Activated gamma-delta T cell treated with anti-CD3 and anti-CD28 coated beads, Interleukin-2, amount 50 U/mL, for 16 hours (primary cell): ENCODE measurements around the gene CPSF7.
"Not testable (repeated sequence)": the region's sequence is repeated elsewhere in the genome, so short reads cannot be mapped to it uniquely, and the experiment has no call there.

Source experiments
- DNase-seq: peaks from one replicate; pipeline ENCODE4 v3.0.0-alpha.2; 2020; ENCODE audit warnings: low read depth

CPSF7 gene

GRCh38 chr11:61429691-61430582 is at the start of gene CPSF7, which contains the start of gene SDHAF2:
CPSF7 (minus strand) TSS chr11:61429975; CDS start chr11:61429235, 740 bp downstream.
SDHAF2 (plus strand) TSS chr11:61430124; CDS start chr11:61430147, 23 bp downstream.
- DNase-seq = peak; percentile 96

DNA sequence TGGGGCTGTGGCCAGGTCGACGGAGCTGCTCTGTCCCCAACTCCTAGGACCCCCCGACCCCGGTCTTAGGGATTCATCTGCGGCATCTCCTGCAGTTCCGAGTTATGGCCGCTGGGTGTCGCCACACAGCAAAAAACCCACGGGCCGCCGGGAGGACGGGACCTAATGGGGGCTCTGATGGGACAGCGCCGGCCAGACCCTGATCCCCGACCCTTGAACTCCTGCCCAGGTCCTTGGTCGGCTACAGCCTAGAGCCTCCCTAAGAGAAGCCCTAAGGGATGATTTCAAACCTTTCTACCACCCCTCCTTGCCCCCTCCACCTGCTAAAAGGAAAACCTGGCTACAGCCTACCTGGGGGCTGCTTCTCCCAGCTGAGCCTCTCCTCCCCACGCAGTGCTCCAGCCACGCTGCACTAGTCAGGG is 48.0 kb upstream of the CPSF7 start:
- peak; percentile 49 for DNase-seq

DNA sequence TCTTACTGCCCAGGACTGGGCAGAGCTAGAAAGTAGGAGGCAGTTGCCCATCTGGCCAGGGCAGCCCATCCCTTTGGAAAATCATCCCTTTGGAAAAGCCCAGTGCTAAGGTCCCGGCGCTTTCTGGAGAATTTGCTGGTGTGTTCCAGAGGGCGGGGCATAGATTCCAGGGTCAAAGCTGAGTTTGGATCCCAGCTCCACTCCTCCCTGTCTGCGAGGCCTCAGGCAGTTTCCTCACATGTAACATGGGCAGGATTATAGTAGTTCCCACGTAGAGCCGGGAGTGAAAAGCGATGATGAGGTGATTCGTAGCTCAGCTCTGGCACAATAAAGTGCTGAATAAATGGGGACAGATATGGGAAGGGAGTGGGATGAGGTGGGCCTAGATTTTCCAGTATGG is 47.4 kb upstream of the CPSF7 start:
- no peak for DNase-seq

DNA sequence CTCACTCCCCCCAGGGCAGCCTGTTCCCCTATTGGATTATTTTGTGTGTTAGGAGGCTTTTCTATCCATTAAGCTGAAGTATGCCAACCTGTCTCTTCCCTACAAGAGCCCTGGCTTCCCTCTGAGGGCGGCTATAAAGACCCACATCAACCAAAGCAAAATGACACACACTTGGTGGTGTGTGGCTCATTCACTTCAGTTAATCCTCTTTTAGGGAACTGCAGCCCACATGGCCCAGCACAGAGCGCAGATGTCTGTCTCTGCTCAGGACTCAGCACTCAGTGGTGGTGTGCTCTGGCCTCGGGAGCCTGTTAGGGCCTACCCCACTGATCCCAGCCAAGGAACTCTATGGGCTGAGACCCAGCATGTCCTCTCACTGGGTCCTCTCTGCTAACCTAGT is 46.6 kb upstream of the CPSF7 start:
- no peak for DNase-seq

- DNase-seq = no peak
Observed at GRCh38 chr11:61475433-61475832, 45.7 kb upstream of the CPSF7 start.

GRCh38 chr11:61474013-61474643 is 44.4 kb upstream of the CPSF7 start:
- DNase-seq = no peak

DNA sequence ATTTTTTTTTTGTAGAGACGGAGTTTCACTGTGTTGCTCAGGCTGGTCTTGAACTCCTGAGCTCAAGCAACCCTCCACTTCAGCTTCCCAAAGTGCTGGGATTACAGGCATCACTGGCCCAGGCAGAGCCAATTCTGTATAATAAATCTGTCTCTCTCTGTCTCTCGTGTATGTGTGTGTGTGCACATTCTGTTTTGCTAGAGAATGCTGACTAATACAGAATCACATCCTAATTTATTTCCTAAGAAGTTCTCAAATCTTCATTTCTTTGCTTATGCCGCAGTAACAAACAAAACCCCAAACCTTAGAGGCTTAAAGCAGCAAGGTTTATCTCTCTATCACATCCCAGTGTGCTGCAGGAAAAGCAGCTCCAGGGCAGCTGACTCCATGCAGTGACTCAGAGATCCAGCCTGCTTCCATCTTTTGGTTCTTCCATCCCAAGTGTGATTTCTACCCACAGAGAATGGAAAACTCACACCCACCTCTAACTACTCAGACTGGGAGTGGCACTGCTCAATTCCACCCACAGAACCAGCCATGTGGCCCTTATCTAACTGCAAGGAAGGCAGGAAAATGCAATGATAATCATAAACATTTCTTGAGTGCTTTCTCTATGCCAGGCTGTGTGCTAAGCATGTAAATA is 43.7 kb upstream of the CPSF7 start:
- no peak for DNase-seq

DNA sequence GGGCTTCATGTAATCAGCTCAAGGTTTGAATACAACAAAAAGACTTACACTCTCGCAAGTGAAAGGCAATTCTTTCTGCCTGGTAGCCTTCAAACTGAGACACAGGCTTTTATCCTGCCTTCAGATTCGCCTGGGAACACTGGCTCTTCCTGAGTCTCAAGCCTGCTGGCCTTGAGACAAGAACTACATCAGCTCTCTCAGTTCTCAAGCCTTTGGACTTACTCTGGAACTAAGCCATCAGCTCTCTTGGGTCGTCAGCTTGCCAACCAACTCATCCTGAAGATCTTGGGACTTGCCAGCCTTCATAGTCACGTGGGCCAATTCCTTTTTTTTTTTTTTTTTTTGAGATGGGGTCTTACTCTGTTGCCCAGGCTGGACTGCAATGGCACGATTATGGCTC is 43.1 kb upstream of the CPSF7 start:
- DNase-seq = no peak

- DNase-seq = no peak
Observed at GRCh38 chr11:61472282-61472681, 42.5 kb upstream of the CPSF7 start.

DNA sequence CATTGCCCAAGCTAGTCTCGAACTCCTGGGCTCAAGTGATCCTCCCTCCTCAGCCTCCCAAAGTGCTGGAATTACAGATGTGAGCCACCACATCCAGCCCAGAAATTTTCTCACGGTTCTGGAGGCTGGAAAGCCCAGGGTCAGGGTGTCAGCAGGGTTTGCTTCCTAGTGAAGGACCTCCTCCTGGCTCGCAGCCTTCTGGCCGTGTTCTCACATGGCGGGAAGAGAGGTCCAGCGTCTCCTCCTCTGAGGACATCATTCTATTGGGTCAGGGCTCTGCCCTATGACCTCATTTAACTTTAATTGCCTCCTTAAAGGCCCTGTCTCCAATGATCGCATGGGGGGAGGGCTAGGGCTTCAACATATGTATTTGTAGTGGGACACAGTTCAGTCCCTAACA is 38.2 kb upstream of the CPSF7 start:
- DNase-seq = no peak

GRCh38 chr11:61467602-61468001 is 37.8 kb upstream of the CPSF7 start:
- not testable (repeated sequence) for DNase-seq

GRCh38 chr11:61460986-61461385 is 31.2 kb upstream of the CPSF7 start:
- no peak for DNase-seq

DNA sequence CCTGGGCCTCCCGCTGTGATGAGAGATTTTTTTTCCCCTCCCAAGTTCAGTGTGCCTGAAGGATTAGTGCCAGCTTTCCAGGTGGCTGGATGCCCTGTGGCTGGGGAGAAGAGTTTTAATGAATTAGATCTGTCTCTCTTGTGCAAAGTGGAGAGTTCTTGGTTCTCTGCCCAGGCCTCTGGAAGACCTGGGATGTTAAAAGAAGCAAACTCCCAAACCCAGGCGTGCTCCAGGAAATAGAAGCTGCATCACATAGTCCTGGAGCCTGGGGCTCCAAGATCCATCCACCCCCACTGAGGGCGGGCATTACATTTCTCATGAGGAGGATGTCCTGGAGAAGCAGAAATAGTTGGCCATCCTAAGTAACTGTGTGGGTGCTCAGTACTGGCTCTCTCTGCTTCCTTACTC is 30.7 kb upstream of the CPSF7 start:
- DNase-seq = no peak

- DNase-seq = no peak
Observed at GRCh38 chr11:61454520-61454919, 24.7 kb upstream of the CPSF7 start.

DNA sequence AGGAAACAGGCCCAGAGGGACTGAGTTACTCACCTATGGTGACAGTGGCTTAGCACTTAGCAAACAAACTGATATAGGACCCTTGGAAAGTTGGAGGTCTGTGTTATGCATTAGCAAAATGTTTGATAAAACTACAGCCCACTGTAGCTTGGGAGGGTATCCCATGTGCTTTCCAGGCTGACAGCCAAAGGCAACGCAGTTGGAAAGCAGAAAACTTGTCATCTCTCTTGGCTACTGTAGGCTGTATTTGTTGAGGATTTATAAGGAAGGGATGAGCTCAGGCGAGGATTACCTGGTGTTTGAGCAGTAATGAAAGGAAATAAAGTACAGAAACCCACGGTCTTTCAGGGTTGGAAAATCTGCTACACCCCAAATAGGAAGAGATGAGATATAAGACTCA is 23.9 kb upstream of the CPSF7 start:
- no peak for DNase-seq

DNA sequence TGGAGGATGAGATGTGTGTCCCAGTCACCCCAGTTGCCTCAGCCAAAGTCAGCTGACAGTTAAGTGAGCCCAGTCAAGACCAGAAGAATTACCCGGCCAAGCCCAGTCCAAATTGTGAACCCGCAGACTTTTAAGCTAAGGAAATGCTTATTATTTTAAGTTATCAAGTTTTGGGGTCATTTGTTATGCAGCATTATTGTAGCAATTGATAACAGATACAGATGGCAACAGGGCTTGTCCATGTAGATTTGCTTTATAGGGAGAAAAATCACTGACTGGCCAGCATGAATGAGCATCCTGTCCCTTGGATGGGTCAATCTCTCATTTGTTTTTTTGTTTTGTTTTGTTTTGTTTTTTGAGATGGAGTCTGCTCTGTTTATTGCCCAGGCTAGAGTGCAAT is 23.1 kb upstream of the CPSF7 start:
- no peak for DNase-seq

DNA sequence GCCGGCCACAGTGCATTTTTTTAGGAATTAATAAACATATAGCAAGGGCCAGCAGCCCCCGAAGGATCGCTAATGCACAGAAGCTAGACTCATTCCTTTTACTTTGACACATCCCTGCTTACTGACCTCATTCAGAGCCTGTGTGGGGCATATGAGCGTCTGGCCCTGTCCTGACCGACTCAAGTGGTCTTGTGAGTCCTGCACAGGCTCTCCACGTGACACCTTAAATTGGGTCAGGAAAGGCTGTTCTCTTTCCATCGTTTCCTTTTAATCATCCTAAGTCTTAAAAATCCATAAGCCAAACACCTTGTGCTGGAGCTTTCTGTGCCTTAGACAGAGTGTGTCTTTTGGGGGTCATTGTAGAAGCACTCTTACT is 18.8 kb upstream of the CPSF7 start:
- DNase-seq = no peak

- no peak for DNase-seq
Observed at GRCh38 chr11:61447601-61448551, 18.1 kb upstream of the CPSF7 start.

DNA sequence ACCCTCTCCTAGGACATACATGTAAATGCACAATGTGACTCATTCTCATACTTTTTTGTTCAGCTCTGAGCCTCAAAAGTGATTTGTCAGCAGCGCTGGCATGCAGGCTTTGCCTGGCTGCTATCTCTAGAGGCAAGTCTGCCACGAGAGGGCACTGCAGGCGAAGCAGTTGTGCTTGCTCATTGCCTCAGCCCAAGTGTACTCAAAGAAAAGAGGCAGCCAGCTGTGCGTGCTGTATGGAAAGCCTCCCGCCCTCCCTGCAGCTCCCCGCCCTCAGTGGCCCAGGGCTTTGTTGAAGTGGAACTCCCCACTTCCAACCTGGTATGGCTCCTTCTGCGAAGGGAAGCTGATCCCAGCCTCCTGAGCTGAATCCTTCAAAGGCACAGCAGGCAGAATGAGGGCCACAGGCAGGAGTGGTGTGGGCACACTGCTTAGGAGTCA is 16.5 kb upstream of the CPSF7 start:
- DNase-seq = peak; percentile 45

DNA sequence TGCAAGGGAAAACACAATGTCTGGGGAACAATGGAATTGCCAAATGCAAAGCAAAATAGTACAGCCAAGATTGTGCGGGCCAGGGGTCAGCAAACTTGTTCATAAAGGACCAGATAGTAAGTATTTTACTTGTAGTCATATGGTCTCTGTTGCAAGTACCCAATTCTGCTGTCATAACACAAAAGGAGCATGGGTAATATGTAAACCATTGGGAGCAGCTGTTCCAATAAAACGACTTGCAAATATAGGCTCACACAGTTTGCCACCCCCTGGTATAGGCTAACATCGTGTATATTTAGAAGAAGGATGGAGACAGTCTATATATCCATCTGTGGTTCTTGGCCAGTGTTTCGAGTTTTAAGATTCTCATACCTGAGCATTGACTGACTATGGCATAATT is 15.7 kb upstream of the CPSF7 start:
- DNase-seq = no peak

- no peak for DNase-seq
Observed at GRCh38 chr11:61442616-61443015, 12.8 kb upstream of the CPSF7 start.

DNA sequence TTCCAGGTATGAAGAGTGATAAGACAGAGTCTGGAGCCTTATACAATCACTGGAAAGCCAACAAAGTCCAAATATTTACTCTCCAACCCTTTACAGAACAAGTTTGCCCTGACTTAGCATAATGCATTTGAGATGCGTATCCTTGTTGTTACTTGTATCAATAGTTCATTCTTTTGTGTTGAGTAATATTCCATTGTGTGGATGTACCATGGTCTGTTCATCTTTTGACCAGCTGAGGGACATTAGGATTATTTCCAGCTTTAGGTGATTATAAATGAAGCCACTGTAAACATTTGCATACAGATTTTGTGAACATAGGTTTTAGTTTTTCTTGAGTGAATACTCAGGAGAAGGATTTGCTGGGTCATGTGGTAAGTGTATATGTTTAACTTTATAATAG is 9.8 kb upstream of the CPSF7 start:
- DNase-seq = no peak
